NCI-H446 (cell line): ENCODE data around the gene BYSL.
A peak's percentile ranks its signal among the peaks of the same experiment; 100 is the strongest.

ENCODE experiments used
- DNase-seq, 2 experiments: peaks; one replicate each; lab custom pipeline; 2025; lab: John Stamatoyannopoulos, UW

BYSL gene

DNA sequence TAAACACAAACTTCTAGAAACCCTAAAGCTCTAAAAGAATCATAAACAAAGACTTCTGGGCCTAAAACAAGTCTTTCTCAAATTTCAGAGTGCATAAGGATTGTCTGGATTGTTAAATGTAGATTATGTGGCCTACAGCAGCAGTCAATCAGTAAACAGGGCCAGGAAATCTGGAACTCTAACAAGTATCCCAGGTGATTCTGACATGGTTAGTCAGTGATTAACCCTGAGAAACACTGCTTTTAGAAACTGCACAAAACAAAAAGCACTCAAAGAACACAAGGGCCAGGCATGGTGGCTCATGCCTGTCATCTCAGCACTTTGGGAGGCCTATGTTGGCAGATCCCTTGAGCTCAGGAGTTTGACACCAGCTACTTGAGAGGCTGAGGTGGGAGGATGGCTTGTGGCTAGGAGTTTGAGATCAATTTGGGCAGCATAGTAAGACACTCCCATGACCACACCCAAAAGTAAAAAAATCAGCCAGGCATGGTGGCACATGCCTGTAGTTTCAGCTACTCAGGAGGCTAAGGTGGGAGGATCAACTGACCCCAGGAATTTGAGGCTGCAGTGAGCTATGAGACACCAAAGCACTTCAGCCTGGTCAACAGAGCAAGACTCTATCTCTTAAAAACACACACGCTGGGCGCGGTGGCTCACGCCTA lies 6.3 kb upstream of the BYSL start:
- DNase-seq: no peak

DNA sequence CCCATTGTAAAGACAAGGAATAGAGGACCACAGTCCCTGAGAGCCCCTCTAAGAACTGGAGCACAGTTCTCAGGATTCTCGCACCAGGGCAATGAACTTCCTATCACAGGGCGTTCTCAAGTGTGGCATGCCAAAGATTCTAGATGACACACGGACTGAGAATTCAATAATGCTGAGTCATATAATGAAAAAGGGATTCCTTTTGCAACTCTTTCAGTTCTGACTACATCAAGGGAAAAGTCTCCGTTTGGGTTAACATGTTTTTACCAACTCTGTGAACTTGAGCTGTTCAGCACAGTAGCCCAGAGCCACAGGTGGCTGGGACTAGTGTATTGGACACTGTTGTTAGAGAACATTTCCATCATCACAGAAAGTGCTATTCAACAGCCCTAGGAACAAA lies 3.8 kb upstream of the BYSL start:
- no peak for DNase-seq

DNA sequence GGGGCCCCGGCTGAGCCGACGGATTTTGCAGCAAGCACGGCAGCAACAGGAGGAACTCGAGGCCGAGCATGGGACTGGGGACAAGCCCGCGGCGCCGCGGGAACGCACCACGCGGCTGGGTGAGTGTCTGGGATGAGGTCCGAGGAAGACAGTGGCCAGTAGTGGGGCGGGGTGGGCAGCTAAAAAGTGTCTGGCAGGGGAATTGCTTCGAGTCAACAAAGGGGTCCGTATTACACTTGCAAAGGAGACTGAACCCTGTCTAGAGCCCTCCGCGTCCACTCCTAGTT lies 356 bp downstream of the BYSL start:
- DNase-seq: no peak

DNA sequence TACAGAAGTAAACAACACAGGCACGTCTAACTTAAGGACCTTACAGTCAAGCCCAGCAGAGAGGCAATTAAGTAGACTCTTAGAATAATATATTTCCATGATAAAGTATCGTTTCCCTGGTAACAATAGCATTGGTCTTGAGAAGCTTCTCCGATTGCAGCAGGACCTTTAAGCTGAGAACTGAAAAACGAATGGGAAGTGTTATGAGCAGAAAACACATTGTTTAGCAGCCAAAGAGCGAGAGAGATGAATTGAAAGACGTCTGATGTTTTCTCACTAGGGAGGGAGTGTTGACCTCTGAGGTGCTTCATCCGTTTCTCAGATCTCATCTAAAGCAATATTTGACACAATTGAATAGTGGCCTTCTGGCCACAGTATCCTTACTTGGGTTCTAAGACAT lies 855 bp downstream of the BYSL start:
- DNase-seq: no peak

DNA sequence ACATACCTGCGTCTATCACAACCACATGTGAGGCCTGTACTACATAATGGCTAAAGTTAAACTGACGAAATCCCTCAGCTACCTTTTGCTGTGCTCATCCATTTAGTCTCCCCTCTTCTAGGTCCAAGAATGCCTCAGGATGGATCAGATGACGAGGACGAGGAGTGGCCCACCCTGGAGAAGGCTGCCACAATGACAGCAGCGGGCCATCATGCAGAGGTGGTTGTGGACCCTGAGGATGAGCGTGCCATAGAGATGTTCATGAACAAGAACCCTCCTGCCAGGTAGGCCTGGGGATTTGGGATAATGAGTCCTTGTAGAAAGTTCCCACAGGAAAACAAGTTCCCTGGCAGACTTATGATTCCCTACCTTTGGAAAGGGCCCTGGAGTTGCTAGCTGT lies 6.0 kb downstream of the BYSL start:
- DNase-seq: no peak

DNA sequence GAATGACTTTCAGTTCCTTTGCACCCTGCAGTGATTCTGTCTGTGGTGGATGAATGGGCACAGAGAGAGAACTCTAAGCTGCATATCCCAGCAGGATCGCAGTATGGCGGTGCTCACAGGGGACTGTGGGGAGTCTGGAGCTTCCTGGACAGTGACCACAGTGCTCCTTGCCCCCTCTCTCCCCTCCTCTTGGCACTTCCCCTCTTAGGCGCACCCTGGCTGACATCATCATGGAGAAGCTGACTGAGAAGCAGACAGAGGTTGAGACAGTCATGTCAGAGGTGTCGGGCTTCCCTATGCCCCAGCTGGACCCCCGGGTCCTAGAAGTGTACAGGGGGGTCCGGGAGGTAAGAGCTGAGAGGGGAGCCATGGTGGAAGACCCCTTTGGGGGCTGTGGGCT lies 8.6 kb downstream of the BYSL start:
- no peak for DNase-seq

DNA sequence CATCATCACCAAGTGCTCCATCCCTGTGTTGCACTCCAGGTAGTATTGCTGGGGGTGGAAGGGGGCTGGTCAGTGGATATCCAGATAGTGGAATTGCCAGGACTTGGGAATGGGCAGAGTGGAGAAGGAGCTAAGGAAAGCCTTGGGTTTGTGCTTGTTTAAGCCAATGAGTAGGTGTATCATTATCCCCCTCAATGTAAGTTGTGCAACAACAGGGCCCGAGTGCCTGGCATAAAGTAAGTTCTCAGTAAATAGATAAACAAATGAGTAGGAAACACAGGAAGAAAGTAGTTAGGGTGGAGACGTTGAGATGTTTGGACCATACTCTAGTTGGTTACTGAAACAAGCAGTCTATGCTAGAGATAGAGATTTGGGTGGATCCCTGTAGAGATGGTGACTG lies 10.5 kb downstream of the BYSL start:
- DNase-seq: no peak

DNA sequence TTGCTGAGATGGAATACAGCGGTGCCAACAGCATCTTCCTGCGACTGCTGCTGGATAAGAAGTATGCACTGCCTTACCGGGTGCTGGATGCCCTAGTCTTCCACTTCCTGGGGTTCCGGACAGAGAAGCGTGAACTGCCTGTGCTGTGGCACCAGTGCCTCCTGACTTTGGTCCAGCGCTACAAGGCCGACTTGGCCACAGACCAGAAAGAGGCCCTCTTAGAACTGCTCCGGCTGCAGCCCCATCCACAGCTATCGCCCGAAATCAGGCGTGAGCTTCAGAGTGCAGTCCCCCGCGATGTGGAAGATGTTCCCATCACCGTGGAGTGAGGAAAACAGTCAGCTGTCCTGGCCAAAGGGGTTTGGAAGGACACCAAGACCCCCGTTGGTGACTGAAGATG lies 11.1 kb downstream of the BYSL start:
- DNase-seq: no peak

DNA sequence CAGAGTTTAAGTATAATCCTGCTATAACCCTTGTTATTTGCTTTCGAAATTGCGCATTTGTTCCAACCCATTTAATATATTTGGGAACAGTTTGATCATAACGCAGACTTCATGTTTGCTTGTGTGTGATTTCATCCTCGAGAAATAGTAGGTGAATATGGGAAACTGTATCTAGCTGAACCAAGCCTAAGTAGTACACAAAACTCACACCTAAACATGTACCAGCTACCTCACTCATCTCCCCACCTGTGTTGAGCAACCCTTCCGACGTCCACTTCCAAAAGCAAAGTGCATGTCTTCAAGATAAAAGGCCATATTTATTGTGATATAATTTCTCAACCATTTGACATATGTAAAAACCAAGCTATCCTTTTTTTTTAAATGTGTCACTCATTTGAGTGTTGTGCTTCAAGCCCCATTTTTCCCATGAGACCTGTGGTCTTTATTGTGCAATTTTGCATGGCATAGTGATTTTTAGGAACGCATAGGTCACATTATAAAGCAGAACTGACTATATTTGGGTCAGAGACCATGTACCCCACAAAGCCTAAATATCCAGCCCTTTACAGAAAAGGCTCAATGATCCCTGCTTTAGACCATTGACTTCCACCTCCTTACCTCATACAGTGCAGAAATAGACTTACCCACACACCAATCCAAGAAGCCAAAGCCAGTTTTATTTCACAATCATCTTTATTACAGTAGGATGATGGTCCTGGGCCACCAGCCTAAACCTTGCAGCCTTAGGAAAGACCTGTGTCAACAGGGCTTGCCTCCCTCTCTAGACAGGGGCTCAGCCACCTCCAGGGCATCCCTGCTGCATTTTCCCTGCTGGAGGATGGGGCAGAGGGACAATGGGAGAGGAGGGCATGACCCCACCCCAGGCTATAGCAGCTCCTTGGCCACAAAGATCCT lies 13.2 kb downstream of the BYSL start:
- DNase-seq: no peak

DNA sequence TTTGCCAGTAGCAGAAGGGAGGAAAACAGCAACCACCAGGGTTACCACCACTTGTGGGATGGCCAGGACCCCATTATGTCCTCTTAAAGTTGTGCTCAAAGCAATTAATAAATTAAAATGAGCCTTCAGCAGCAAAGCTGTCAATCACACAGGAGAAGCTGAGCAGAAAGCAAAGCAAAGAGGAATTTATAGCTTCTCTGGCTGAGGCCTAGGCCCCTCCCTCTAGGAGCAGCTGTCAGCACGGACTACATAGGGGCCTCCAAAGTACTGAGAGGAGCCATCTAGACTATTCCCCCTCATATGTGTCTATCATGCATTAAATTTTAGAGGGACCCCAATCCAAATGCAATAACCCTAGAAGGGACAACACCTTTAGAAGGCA lies 13.9 kb downstream of the BYSL start:
- no peak for DNase-seq

DNA sequence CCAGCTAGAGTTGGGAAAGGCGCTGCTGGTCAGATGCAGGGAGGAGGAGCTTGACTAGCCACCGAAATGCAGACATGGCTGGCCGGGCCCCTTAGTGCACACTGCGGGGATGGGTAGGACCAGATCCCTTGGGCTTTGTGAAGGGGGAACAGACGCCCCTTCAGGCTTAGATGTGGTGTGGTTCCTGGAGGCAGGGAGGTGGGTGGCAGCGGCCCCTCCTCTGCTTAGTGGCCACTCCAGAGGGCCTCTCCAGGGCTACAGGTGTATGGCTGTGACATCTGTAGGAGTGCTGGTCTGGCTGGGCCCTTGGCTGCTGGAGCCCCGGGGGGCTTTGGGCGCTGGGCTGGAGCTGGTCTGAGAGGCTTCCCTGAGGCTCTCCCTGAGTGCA lies 14.4 kb downstream of the BYSL start:
- no peak for DNase-seq

DNA sequence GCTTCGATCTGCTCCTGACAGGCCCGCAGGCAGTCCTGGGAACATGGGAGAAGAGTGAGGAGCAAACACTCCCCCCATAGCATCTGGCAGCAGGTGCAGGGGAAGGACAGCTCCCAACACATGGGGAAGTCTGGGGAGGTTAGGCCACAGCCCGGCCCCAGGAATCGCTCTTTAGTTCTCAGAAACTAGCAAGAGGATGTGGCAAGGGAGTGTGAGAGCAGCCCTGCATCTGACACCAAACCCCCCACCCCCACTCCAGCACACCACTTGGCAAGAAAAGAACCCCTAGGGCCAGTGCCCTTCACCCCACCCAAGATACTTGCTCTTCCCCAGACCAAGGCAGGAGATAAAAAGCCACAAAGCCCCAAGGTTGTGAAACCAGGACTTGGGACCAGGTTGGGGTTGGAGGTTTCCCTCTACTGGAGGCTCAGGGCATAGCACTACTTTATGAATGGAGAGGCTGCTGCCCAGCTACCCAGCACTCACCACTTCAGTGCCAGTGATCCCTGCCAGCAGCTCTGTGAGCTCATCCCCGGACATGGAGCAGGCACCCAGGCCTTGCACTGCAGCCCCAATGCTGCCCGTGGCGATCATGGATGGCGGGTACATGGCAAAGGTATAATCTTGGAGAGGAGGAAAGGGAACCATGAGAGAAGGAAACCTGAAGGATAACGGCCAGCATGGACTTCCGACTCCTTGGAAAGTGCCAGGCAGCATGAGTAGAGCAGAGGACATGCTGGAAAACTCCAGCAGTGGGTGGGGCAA lies 15.0 kb downstream of the BYSL start:
- peak; percentile 33 to 83 for DNase-seq

DNA sequence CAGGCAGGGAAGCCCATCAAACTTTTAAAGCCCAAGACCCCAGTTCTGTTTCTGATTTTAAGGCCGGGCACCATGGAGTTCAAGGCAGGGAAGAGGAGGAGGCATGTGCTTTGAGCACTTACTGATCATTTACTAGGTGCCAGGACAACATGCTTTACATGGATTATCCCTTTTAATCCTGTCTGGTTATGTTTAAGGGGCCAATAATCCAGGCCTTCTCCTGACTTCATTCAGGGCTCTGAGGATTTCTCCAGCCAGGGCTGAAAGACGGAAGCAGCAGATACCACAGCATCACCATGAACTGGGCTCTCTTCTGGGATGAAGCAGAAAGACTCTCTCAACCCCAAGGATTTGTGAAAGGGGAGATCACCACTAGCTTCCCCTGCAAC lies 16.2 kb downstream of the BYSL start:
- DNase-seq: no peak

DNA sequence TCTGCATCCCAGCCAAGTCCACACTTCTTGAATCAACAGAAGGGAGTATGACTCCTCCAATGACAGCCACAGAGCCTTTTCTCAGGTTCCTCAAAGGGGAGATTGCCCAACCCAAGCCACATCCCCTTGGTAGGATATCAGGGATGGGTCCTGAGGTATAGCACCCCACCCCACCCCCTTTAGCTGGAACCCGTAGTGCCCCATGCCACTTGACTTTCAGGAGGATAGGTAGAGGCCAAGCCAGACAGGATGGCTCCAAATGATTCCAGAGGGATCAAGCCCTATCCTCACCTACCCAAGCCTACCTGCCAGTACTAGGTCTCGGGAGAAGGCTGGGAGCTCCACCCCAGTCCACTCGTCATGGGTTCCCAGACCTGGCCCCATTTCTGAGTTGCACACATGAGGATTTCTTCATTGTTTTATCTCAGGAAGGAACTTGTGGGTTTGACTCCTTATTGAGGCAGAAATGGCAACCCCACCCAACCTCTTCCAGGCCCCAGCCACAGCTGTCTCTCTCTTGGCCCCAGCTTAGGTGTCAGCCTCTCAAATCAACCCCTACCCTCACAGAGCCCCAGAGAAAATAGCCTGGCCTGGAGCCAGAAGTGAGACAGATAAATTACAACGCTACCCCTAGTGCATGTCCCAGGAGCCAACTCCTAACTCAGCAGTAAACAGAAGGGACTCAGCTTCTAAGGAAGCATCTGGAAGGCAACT lies 16.7 kb downstream of the BYSL start:
- no peak for DNase-seq

DNA sequence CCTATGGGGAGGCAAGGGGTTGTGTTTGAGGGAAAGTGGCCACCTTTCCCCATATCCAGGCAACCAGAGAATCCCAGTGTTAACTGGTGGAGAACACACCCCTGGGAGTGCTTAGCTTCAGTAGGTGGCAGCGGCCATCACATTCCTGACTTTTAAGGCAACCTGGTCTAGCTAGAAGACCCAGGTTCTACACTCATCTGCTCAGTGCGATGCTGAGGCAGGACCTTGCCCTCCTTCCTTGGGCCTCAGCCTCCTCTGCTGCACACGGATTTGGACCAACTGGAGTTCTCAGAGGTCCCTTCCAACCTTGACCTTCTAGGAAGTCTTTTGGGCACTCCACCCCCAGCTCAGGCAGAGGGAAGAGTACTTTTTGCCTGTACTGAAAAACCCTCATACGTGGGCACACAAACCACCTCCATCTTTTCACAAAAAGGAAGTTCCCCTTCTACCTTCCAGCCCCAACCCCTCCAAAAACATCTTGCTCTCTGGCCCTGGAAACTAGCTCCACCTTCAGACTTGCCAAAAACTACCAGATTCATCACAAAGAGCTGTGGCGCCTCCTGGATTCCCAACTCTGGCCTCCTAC lies 17.4 kb downstream of the BYSL start:
- peak in 1 of 2 experiments; percentile 18 for DNase-seq

DNA sequence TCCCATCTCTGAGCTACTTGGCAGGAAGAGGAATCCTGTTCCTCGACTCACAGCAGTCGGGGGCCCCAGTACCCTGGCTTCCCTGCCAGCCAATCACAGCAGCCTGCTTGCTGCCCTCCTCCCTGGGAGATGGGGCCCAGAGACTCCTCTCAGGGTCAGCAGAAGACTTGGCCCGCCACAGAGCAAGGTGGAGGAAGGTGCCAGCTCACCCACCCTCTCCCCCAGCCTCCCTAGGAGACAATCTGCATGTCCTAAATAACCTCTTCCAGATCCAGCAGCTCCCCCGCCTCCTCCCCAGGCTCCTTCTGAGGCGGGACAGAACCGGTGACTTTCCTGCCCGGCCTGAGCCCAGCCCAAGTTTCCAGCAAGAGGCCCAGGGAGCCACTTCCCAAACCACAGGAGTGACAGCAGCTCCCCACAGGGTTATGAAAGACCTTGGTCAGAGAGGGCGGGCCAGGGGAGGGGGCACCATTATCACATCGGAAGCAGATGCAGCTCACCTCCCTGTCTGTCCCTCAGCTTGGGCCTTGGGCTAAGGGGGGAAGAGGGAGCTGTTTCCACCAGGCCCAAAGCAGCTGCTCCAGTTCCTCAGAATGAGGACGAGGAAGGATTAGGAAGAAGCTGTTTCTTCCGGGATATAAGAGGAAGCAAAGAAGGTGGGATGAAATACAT lies 18.0 kb downstream of the BYSL start:
- no peak for DNase-seq

DNA sequence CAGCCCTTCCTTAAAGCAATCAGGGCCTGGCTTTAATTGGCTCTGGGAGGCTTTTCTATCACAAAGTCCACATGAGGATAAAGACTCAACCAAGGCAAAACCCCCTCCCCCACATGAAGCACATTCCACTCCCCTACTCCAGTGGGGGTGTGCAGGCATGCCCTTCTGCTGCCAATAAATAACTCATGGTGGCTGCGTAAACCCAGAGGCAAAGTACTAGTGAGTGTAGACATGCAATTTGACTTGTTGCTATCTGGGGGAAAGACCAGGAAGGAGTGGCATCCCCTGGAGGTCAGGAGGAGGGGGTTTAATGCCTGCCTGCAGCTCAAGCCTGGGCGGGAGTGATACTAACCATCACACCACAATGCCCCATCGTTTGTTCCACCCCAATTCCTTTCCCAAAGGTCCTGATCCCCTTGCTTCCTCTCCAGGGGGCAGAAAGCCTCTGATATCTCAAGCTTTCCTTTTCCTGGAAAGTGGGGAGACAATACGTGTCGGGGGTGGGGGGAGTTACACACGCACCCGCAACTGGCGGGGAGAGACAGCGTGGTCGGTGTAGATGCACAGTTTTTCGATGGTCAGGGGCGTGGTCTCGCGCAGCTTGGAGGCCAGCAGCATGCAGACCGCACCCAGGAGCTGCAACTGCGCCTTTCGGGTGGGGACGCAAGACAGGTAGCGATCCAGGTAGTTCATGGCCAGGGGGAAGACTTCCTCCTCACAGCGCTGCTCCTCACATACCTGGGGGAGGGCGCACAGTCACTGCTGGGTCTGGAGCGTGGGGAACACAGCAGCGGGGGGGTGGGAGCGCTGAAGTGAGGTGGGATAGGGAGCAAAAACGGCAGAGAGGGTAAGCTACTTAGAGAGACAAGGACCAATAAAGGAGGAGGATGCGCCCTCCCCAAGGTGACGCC lies 18.8 kb downstream of the BYSL start:
- DNase-seq: no peak

DNA sequence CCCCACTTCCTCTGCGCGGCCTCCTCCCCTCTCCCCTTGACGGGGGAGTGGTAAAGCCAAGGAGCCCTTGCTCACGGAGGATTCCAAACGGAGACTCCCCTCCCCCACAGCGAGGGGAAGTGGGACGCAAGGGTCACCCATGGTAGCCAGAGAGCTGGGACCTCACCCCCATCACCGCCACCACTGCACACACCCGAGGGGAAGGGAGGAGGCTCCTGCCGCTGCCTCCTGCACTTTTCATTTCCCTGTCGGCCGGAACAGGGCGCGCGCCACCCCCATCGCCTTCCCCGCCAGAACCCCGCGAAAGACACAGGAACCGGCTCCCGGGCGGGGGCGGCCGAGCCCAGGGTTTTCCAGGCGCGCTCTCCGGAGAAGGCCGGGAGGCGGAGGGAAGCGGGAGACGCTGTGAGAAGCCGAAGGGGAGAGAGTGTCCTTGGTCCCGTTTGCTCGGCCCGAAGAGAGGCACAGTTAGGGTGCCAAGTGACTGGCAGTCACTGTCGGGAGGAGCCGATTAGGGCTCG lies 19.5 kb downstream of the BYSL start:
- DNase-seq: no peak

DNA sequence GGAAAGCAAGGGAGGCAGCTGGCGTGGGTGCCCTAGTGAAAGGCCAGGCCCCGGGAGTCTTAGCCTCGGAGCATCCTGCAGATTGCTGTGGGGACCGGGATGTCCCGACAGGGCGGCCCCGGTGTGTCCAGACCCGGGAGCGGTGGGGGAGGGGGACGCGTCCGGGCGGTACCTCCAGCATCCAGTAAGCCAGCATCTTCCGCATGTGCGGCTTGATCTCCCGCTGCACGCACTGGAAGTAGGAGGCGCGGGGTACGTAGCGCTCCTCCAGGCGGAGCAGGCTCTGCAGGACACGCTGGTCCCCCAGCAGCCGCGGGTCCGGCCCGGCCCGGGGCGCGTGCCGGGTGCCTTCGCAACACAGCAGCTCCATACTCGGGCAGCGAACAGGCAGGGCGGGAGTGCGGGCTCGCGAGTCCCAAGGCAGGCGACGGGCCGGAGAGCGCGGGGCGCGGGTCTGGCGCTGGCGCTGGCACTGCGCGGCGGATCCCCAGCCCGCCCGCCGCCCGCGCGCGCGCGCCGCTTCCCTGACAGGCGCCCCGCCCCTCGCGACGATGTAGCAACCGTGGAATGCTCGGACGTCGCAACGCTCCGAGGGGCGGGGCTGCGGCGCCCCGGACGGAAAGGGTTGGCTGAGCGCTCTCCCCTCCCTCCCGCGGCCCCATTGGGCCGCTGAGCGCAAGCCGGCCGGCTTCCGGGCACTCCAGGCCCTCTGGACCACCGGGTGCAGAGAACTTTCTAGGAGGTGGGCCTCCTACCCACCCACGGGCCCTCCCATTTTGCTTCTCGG lies 20.2 kb downstream of the BYSL start, which contains the start of gene CCND3:
TSS of gene CCND3 (minus strand) at position 529 of the 787 bp plus-strand sequence. CDS start at position 370, 159 bp downstream.
- DNase-seq: peak; percentile 62 to 94
